Ovary (tissue), 3 donors: Measurements from ENCODE around the gene CHID1.

Experiments used
- POLR2A ChIP-seq: fragments of 450-650 bp; IDR thresholded peaks from one replicate; pipeline ENCODE4 v1.6.1; 2017; ENCODE audit warnings: antibody characterized with exemption, mild to moderate bottlenecking, moderate library complexity
- TF ChIP-seq, protein P1 (sequence below), 3 donors: fragments of 450-650 bp in 2 of 3; fragments of 200-600 bp in 1 of 3; IDR thresholded peaks; one replicate each; pipeline versions ENCODE4 v1.5.1 to v1.8.0; 2016 to 2022; ENCODE audit warnings: antibody characterized with exemption in 3 of 3, mild to moderate bottlenecking in 1 of 3
- donor health status: DM: no; HTN: no; CAD: no.

DNA sequence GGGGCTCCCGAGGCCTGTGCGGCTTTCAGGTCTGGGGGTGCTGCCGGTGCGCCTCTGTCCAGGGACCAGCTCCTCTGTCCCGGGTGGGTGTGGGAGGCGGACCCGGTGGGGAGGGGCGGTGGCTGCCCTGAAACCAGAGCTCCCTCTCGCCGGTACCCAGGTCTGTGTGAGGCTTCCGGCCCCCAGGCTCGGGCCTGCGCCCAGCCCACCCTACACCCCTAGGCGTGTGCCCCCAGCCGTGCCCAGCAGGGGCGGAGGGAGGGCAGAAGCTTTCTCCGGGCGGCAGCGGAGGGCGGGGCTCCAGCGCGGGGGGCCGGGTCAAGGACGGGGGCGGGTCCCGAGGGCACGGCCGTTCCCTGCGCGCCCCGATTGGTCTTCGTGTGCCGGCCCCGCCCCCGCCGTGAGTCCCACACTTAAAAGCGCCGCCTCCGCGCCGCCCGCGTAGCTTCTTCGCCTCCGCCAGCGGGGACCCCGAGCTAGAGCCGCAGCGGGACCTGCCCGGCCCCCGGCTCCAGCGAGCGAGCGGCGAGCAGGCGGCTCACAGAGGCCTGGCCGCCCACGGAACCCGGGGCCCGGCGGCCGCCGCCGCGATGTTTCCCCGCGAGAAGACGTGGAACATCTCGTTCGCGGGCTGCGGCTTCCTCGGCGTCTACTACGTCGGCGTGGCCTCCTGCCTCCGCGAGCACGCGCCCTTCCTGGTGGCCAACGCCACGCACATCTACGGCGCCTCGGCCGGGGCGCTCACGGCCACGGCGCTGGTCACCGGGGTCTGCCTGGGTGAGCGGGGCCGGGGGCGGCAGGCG lies 91.3 kb downstream of the CHID1 start:
- TF ChIP-seq, protein P1, sequence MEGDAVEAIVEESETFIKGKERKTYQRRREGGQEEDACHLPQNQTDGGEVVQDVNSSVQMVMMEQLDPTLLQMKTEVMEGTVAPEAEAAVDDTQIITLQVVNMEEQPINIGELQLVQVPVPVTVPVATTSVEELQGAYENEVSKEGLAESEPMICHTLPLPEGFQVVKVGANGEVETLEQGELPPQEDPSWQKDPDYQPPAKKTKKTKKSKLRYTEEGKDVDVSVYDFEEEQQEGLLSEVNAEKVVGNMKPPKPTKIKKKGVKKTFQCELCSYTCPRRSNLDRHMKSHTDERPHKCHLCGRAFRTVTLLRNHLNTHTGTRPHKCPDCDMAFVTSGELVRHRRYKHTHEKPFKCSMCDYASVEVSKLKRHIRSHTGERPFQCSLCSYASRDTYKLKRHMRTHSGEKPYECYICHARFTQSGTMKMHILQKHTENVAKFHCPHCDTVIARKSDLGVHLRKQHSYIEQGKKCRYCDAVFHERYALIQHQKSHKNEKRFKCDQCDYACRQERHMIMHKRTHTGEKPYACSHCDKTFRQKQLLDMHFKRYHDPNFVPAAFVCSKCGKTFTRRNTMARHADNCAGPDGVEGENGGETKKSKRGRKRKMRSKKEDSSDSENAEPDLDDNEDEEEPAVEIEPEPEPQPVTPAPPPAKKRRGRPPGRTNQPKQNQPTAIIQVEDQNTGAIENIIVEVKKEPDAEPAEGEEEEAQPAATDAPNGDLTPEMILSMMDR (IDR thresholded peaks at IDR 0.05), result peak in 2 of 3 donors; percentile 14 to 47
- TF ChIP-seq POLR2A, result peak; percentile 80
